Mammary epithelial cell (primary cell): ENCODE results near the gene TMX2.

Experiments
- EZH2 ChIP-seq: IDR thresholded peaks from 2 replicates; pipeline ENCODE4 v1.6.1; 2012; ENCODE audit warnings: low read length, inconsistent platforms, borderline replicate concordance
- TF ChIP-seq, protein P1 (sequence below), 2 donors: IDR thresholded peaks in 1 of 2; conservative IDR thresholded peaks in 1 of 2; 2 replicates each; pipeline ENCODE4 v1.5.1; 2011 to 2012; ENCODE audit warnings: inconsistent platforms in 2 of 2, low read length in 2 of 2, mild to moderate bottlenecking in 2 of 2, control low read depth in 1 of 2, low read depth in 1 of 2; ENCODE audit not compliant: insufficient read depth in 1 of 2; ENCODE audit errors: extremely low read depth in 1 of 2

DNA sequence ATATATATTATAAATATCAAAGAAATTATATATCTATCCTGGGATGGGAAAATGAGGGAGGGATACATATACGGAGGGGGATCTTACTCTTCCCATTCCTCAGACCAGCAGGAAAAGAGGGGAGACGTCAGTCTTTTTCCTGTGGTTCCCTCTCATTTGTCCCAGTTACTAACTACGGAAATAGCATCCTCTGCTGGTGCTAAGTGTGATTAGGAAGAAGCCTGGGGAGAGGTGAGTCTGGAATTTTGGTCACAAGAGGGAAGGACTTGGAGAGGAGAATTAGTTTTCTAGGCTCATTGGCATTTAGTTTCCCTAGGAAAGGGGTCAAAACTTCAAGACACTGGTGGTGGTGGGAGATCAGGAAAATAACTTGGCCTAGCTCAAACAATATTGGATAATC, 12.0 kb upstream of the TMX2 start:
- TF ChIP-seq, protein P1, sequence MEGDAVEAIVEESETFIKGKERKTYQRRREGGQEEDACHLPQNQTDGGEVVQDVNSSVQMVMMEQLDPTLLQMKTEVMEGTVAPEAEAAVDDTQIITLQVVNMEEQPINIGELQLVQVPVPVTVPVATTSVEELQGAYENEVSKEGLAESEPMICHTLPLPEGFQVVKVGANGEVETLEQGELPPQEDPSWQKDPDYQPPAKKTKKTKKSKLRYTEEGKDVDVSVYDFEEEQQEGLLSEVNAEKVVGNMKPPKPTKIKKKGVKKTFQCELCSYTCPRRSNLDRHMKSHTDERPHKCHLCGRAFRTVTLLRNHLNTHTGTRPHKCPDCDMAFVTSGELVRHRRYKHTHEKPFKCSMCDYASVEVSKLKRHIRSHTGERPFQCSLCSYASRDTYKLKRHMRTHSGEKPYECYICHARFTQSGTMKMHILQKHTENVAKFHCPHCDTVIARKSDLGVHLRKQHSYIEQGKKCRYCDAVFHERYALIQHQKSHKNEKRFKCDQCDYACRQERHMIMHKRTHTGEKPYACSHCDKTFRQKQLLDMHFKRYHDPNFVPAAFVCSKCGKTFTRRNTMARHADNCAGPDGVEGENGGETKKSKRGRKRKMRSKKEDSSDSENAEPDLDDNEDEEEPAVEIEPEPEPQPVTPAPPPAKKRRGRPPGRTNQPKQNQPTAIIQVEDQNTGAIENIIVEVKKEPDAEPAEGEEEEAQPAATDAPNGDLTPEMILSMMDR (conservative IDR thresholded peaks at IDR 0.05 in 1 of 2, IDR thresholded peaks at IDR 0.05 in 1 of 2; ENCODE audit: extremely low read depth in 1 of 2, insufficient read depth in 1 of 2, low read depth in 1 of 2, low read length in 2 of 2): no peak
- no peak for TF ChIP-seq EZH2
